ENCODE data around the gene CDC20B.

DNA sequence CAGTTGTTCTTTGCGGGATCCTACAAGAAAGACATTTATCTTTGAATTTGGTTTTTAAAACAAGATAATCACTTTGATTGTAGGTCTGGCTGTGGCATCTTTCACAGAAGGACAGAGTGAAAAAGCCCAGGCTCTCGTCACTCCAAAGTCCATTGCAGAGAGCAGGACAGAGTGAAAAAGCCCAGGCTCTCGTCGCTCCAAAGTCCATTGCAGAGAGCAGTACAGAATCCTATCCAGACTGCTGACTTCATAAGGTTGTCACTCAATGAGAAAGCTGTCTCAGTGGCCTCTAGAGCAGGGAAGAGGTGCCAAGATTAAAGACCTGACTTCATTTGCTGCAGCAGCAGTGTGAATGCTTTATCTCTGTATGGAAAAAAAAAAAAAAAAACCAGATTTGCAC lies 29.4 kb downstream of the CDC20B start:
- no peak for TF ChIP-seq YY1 (IDR thresholded peaks at IDR 0.05)
- peak; percentile 77 for TF ChIP-seq SP1 (IDR thresholded peaks at IDR 0.05)
- no peak for TF ChIP-seq EGR1 (IDR thresholded peaks at IDR 0.05; ENCODE audit: low read depth in 2 of 2)
- TF ChIP-seq RXRA (IDR thresholded peaks at IDR 0.05) = peak in 1 of 2 donors; percentile 21
- TF ChIP-seq TAF1 (conservative IDR thresholded peaks at IDR 0.05) = no peak
- TF ChIP-seq, protein P1, sequence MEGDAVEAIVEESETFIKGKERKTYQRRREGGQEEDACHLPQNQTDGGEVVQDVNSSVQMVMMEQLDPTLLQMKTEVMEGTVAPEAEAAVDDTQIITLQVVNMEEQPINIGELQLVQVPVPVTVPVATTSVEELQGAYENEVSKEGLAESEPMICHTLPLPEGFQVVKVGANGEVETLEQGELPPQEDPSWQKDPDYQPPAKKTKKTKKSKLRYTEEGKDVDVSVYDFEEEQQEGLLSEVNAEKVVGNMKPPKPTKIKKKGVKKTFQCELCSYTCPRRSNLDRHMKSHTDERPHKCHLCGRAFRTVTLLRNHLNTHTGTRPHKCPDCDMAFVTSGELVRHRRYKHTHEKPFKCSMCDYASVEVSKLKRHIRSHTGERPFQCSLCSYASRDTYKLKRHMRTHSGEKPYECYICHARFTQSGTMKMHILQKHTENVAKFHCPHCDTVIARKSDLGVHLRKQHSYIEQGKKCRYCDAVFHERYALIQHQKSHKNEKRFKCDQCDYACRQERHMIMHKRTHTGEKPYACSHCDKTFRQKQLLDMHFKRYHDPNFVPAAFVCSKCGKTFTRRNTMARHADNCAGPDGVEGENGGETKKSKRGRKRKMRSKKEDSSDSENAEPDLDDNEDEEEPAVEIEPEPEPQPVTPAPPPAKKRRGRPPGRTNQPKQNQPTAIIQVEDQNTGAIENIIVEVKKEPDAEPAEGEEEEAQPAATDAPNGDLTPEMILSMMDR (IDR thresholded peaks at IDR 0.05; ENCODE audit: low read depth, low read length, missing input control) = no peak
- no peak for TF ChIP-seq RAD21 (IDR thresholded peaks at IDR 0.05)
- no peak for TF ChIP-seq GABPA (IDR thresholded peaks at IDR 0.05 in 1 of 2, conservative IDR thresholded peaks at IDR 0.05 in 1 of 2)
- TF ChIP-seq ATF3 (IDR thresholded peaks at IDR 0.05) = no peak
- TF ChIP-seq HNF4A (conservative IDR thresholded peaks at IDR 0.05) = peak; percentile 97 to 98
- no peak for TF ChIP-seq REST (IDR thresholded peaks at IDR 0.05)
- TF ChIP-seq FOXA2 (IDR thresholded peaks at IDR 0.05) = no peak
- peak; percentile 11 to 27 for TF ChIP-seq JUND (IDR thresholded peaks at IDR 0.05)
- TF ChIP-seq, protein P2, sequence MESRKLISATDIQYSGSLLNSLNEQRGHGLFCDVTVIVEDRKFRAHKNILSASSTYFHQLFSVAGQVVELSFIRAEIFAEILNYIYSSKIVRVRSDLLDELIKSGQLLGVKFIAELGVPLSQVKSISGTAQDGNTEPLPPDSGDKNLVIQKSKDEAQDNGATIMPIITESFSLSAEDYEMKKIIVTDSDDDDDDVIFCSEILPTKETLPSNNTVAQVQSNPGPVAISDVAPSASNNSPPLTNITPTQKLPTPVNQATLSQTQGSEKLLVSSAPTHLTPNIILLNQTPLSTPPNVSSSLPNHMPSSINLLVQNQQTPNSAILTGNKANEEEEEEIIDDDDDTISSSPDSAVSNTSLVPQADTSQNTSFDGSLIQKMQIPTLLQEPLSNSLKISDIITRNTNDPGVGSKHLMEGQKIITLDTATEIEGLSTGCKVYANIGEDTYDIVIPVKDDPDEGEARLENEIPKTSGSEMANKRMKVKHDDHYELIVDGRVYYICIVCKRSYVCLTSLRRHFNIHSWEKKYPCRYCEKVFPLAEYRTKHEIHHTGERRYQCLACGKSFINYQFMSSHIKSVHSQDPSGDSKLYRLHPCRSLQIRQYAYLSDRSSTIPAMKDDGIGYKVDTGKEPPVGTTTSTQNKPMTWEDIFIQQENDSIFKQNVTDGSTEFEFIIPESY (IDR thresholded peaks at IDR 0.05) = no peak

Measured in liver (tissue), 3 donors.